GM11168 (cell line): ENCODE measurements around the gene PLS3.

Source experiments
- in situ Hi-C: fragments of 300-500 bp; cut with MboI; formaldehyde crosslinking; loops from one replicate; pipeline ENCODE4 v1.12.0; 2022; ENCODE audit warnings: low sequenced_read_pairs; ENCODE audit not compliant: unreplicated experiment

Gene PLS3

GRCh38 chrX:115563633-115564162 lies 2.7 kb downstream of the PLS3 start:
- in situ Hi-C loops: no loop called here

- in situ Hi-C loops: no loop called here
Observed at GRCh38 chrX:115564243-115564642, 3.3 kb downstream of the PLS3 start.

GRCh38 chrX:115565888-115566287 lies 4.9 kb downstream of the PLS3 start:
- in situ Hi-C loops: no loop called here

- in situ Hi-C loops: no loop called here
Observed at GRCh38 chrX:115571712-115572111, 10.7 kb downstream of the PLS3 start.

- in situ Hi-C loops: no loop called here
Observed at GRCh38 chrX:115573185-115573584, 12.2 kb downstream of the PLS3 start.

GRCh38 chrX:115576676-115577075 lies 15.7 kb downstream of the PLS3 start:
- in situ Hi-C loops: no loop called here

- in situ Hi-C loops: no loop called here
Observed at GRCh38 chrX:115579327-115579726, 18.4 kb downstream of the PLS3 start.

GRCh38 chrX:115579786-115580294 lies 18.9 kb downstream of the PLS3 start:
- in situ Hi-C loops: no loop called here

- in situ Hi-C loops: no loop called here
Observed at GRCh38 chrX:115581759-115582615, 21.0 kb downstream of the PLS3 start.

- in situ Hi-C loops: no loop called here
Observed at GRCh38 chrX:115582616-115583495, 21.9 kb downstream of the PLS3 start.

GRCh38 chrX:115583496-115584004 lies 22.6 kb downstream of the PLS3 start:
- in situ Hi-C loops: no loop called here

GRCh38 chrX:115584696-115585095 lies 23.7 kb downstream of the PLS3 start:
- in situ Hi-C loops: no loop called here

GRCh38 chrX:115588179-115588578 lies 27.2 kb downstream of the PLS3 start:
- in situ Hi-C loops: no loop called here

GRCh38 chrX:115589419-115589818 lies 28.4 kb downstream of the PLS3 start:
- in situ Hi-C loops: no loop called here

- in situ Hi-C loops: no loop called here
Observed at GRCh38 chrX:115591420-115591819, 30.4 kb downstream of the PLS3 start.

- in situ Hi-C loops: no loop called here
Observed at GRCh38 chrX:115591856-115592842, 31.2 kb downstream of the PLS3 start.

- in situ Hi-C loops: no loop called here
Observed at GRCh38 chrX:115592997-115593734, 32.2 kb downstream of the PLS3 start.

GRCh38 chrX:115595049-115595448 lies 34.1 kb downstream of the PLS3 start:
- in situ Hi-C loops: no loop called here

GRCh38 chrX:115598556-115598955 lies 37.6 kb downstream of the PLS3 start:
- in situ Hi-C loops: no loop called here
